ENCODE data around the gene GRN.

The GRN gene

GRCh38 chr17:44376779-44377178 lies 31.7 kb downstream of the GRN start:
- Histone ChIP-seq H3K9me2 (ENCODE audit: low read depth, low read length) (no peaks in the 10 kb centered on the region), H3K4me3 (ENCODE audit: low read depth, low read length, poor library complexity, severe bottlenecking) (no peak overlapping the region), H3K9me3 (ENCODE audit: low read length) (no peaks in the 10 kb centered on the region), H3K4me1 (ENCODE audit: insufficient read depth, low read length, severe bottlenecking) (peaks cover 6% of the 10 kb centered on the region), H3K27me3 (ENCODE audit: insufficient read depth, low read length) (peaks cover 10% of the 10 kb centered on the region; the same call in 1 of the 2 replicates), H3K27ac (ENCODE audit: low read depth, low read length, poor library complexity, severe bottlenecking) (no peak overlapping the region), H4K20me1 (ENCODE audit: insufficient read depth, low read length) (no peaks in the 10 kb centered on the region), H3K4me2 (ENCODE audit: low read length) (no peak overlapping the region), H3K36me3 (ENCODE audit: insufficient read depth, low read length) (no peaks in the 10 kb centered on the region), H2AFZ (ENCODE audit: low read length) (no peak overlapping the region), H3F3A (ENCODE audit: insufficient read depth, low read length) (no peaks in the 10 kb centered on the region), H3K9ac (ENCODE audit: low read length) (no peak overlapping the region), H3K79me2 (ENCODE audit: insufficient read depth, low read length) (no peaks in the 10 kb centered on the region)
- TF ChIP-seq CTCF (IDR thresholded peaks at IDR 0.05; ENCODE audit: low read length) (no peak), EZH2 (IDR thresholded peaks at IDR 0.05; ENCODE audit: borderline replicate concordance, low read length) (no peak)

GRCh38 chr17:44378171-44378705 lies 33.1 kb downstream of the GRN start:
- Histone ChIP-seq H3K4me3 (ENCODE audit: low read depth, low read length, poor library complexity, severe bottlenecking) (no peak overlapping the region), H3K9me2 (ENCODE audit: low read depth, low read length) (no peaks in the 10 kb centered on the region), H3K4me1 (ENCODE audit: insufficient read depth, low read length, severe bottlenecking) (peaks cover 6% of the 10 kb centered on the region), H3K9me3 (ENCODE audit: low read length) (no peaks in the 10 kb centered on the region), H3K4me2 (ENCODE audit: low read length) (no peak overlapping the region), H3K36me3 (ENCODE audit: insufficient read depth, low read length) (no peaks in the 10 kb centered on the region), H4K20me1 (ENCODE audit: insufficient read depth, low read length) (no peaks in the 10 kb centered on the region), H3K79me2 (ENCODE audit: insufficient read depth, low read length) (no peaks in the 10 kb centered on the region), H3K27me3 (ENCODE audit: insufficient read depth, low read length) (peaks cover 10% of the 10 kb centered on the region; the same call in 1 of the 2 replicates), H2AFZ (ENCODE audit: low read length) (no peak overlapping the region), H3K27ac (ENCODE audit: low read depth, low read length, poor library complexity, severe bottlenecking) (no peak overlapping the region), H3K9ac (ENCODE audit: low read length) (no peak overlapping the region), H3F3A (ENCODE audit: insufficient read depth, low read length) (no peaks in the 10 kb centered on the region)
- TF ChIP-seq EZH2 (IDR thresholded peaks at IDR 0.05; ENCODE audit: borderline replicate concordance, low read length) = no peak

GRCh38 chr17:44379887-44380286 lies 34.8 kb downstream of the GRN start:
- Histone ChIP-seq H3K79me2 (ENCODE audit: insufficient read depth, low read length) (no peaks in the 10 kb centered on the region), H3K9ac (ENCODE audit: low read length) (no peak overlapping the region), H3F3A (ENCODE audit: insufficient read depth, low read length) (no peaks in the 10 kb centered on the region), H3K4me1 (ENCODE audit: insufficient read depth, low read length, severe bottlenecking) (peaks cover under 1% of the 10 kb centered on the region), H2AFZ (ENCODE audit: low read length) (no peak overlapping the region), H3K36me3 (ENCODE audit: insufficient read depth, low read length) (no peaks in the 10 kb centered on the region), H4K20me1 (ENCODE audit: insufficient read depth, low read length) (no peaks in the 10 kb centered on the region), H3K27ac (ENCODE audit: low read depth, low read length, poor library complexity, severe bottlenecking) (no peak overlapping the region), H3K4me2 (ENCODE audit: low read length) (no peak overlapping the region), H3K27me3 (ENCODE audit: insufficient read depth, low read length) (peaks cover 4% of the 10 kb centered on the region; the same call in 1 of the 2 replicates), H3K4me3 (ENCODE audit: low read depth, low read length, poor library complexity, severe bottlenecking) (no peak overlapping the region), H3K9me3 (ENCODE audit: low read length) (no peaks in the 10 kb centered on the region), H3K9me2 (ENCODE audit: low read depth, low read length) (no peaks in the 10 kb centered on the region)
- TF ChIP-seq CTCF (IDR thresholded peaks at IDR 0.05; ENCODE audit: low read length) (no peak), EZH2 (IDR thresholded peaks at IDR 0.05; ENCODE audit: borderline replicate concordance, low read length) (no peak)

GRCh38 chr17:44380767-44381166 lies 35.7 kb downstream of the GRN start:
- Histone ChIP-seq H3K27me3 (ENCODE audit: insufficient read depth, low read length) (peaks cover 4% of the 10 kb centered on the region; the same call in 1 of the 2 replicates), H3K4me1 (ENCODE audit: insufficient read depth, low read length, severe bottlenecking) (peaks cover 7% of the 10 kb centered on the region), H3K79me2 (ENCODE audit: insufficient read depth, low read length) (no peaks in the 10 kb centered on the region), H3K36me3 (ENCODE audit: insufficient read depth, low read length) (no peaks in the 10 kb centered on the region), H4K20me1 (ENCODE audit: insufficient read depth, low read length) (no peaks in the 10 kb centered on the region), H3K27ac (ENCODE audit: low read depth, low read length, poor library complexity, severe bottlenecking) (no peak overlapping the region), H3K4me3 (ENCODE audit: low read depth, low read length, poor library complexity, severe bottlenecking) (no peak overlapping the region), H3K9ac (ENCODE audit: low read length) (no peak overlapping the region), H3K4me2 (ENCODE audit: low read length) (no peak overlapping the region), H3K9me2 (ENCODE audit: low read depth, low read length) (no peaks in the 10 kb centered on the region), H3K9me3 (ENCODE audit: low read length) (no peaks in the 10 kb centered on the region), H3F3A (ENCODE audit: insufficient read depth, low read length) (no peaks in the 10 kb centered on the region), H2AFZ (ENCODE audit: low read length) (no peak overlapping the region)
- TF ChIP-seq CTCF (IDR thresholded peaks at IDR 0.05; ENCODE audit: low read length) = no peak
- TF ChIP-seq EZH2 (IDR thresholded peaks at IDR 0.05; ENCODE audit: borderline replicate concordance, low read length) = no peak

Data from OCI-LY1 (cell line).